GM18951 (cell line): ENCODE results near the gene TNS1.

ENCODE experiments used
- POLR2A ChIP-seq: IDR thresholded peaks from 4 replicates; pipeline ENCODE4 v1.6.1; 2011; ENCODE audit warnings: mild to moderate bottlenecking; ENCODE audit not compliant: insufficient read length, insufficient read depth; ENCODE audit errors: extremely low read depth
- in situ Hi-C: fragments of 300-500 bp; cut with MboI; formaldehyde crosslinking; loops from one replicate; pipeline ENCODE4 v1.12.0; 2022; ENCODE audit warnings: low sequenced_read_pairs, mixed read lengths, inconsistent platforms; ENCODE audit not compliant: unreplicated experiment

TNS1 gene

GRCh38 chr2:217897091-217897715 lies 105.6 kb downstream of the TNS1 start:
- in situ Hi-C loops, result no loop called here

GRCh38 chr2:217895070-217895635 lies 107.6 kb downstream of the TNS1 start:
- in situ Hi-C loops, result no loop called here

More at GRCh38 chr2:217897091-217897715, 105.6 kb downstream of the TNS1 start:
- no peak for TF ChIP-seq POLR2A

GRCh38 chr2:217893440-217893839 lies 109.4 kb downstream of the TNS1 start:
- in situ Hi-C loops, result no loop called here

More at GRCh38 chr2:217895070-217895635, 107.6 kb downstream of the TNS1 start:
- no peak for TF ChIP-seq POLR2A

GRCh38 chr2:217892560-217892959 lies 110.2 kb downstream of the TNS1 start:
- in situ Hi-C loops, result no loop called here
- TF ChIP-seq POLR2A, result no peak

More at GRCh38 chr2:217893440-217893839, 109.4 kb downstream of the TNS1 start:
- TF ChIP-seq POLR2A, result no peak

GRCh38 chr2:217890445-217890844 lies 112.3 kb downstream of the TNS1 start:
- TF ChIP-seq POLR2A, result no peak
- in situ Hi-C loops, result no loop called here

- in situ Hi-C loops, result no loop called here
- no peak for TF ChIP-seq POLR2A
These were observed 113.1 kb downstream of the TNS1 start for GRCh38 chr2:217889656-217890055.

GRCh38 chr2:217887841-217888701 lies 114.7 kb downstream of the TNS1 start:
- in situ Hi-C loops, result no loop called here
- TF ChIP-seq POLR2A, result no peak

- in situ Hi-C loops, result no loop called here
These were observed 116.0 kb downstream of the TNS1 start for GRCh38 chr2:217886720-217887309.

GRCh38 chr2:217886091-217886490 lies 116.7 kb downstream of the TNS1 start:
- TF ChIP-seq POLR2A, result no peak
- in situ Hi-C loops, result no loop called here

More at GRCh38 chr2:217886720-217887309, 116.0 kb downstream of the TNS1 start:
- TF ChIP-seq POLR2A, result no peak

GRCh38 chr2:217884985-217885384 lies 117.8 kb downstream of the TNS1 start:
- in situ Hi-C loops, result no loop called here
- TF ChIP-seq POLR2A, result no peak

- in situ Hi-C loops, result no loop called here
- TF ChIP-seq POLR2A, result no peak
These were observed 121.9 kb downstream of the TNS1 start for GRCh38 chr2:217880891-217881290.

- TF ChIP-seq POLR2A, result no peak
- in situ Hi-C loops, result no loop called here
These were observed 122.4 kb downstream of the TNS1 start for GRCh38 chr2:217880287-217880889.
